ENCODE data around the gene MYOM1.

MYOM1 gene

DNA sequence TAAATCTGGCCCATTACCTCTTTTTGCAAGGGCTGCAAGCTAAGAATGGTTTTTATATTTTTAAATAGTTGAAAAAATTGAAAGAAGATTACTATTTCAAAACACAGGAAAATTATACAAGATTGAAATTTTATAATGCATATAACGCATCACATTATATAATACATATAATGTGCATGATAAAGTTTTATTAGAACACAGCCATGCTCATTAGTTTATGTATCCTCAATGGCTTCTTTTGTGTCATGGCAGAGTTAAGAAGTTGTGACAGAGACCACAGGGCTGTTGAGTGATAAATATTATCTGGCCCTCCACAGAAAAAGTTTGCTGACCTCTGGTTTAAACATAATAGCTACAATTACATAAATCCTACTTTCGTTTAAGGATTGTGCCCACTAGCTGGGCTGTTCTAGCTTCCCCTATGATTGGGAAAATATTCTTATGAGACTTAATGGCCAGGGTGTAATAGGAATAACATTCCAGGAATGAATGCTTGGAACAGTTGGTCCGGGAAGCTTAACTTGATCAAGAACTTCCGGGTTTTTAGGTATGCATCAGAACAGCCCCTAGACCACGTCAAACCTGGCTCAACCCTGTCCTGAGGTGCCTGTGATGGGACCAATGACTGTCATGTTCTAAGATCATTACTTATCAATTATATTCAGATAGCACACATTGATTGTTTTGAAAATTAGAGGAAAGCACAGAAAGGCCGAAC lies 108.1 kb downstream of the MYOM1 start:
- no peak for DNase-seq

DNA sequence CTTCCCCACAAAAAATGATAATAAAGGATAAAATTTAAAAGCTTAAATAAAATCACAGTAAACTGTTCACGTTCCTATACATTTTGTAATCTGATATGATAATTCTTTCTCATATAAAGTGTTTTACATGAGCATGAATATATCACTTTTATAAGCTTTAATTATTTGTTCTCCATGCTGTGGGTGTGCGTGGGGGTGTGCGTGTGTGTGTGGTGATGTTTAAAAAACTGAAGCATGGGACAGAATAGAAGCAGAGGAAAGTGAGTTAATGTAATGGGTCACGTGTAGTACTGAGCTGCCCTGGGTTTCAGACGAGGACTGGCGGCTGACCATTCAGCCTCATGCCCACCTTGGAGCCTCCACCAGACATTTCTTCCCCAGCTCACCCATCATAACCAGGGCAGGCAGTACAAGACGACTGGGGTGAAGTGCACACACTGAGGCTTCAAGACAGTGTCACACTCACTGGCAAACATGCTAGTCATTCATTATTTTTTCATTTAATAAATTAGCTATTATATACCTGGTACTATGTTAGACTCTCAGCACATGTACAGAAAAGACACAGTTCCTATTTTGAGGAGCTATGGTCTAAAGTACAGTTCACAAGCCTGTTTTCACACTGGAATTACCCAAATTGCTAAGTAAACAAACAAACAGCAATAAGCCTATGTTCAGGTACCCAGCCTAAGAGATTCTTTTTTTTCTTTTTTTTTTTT lies 109.6 kb downstream of the MYOM1 start:
- DNase-seq: no peak

- no peak for DNase-seq
Measured at GRCh38 chr18:3107740-3108151, 112.0 kb downstream of the MYOM1 start.

- DNase-seq: no peak
Measured at GRCh38 chr18:3104190-3105054, 115.3 kb downstream of the MYOM1 start.

- no peak for DNase-seq
Measured at GRCh38 chr18:3103576-3103975, 116.2 kb downstream of the MYOM1 start.

- DNase-seq: no peak
Measured at GRCh38 chr18:3102983-3103382, 116.8 kb downstream of the MYOM1 start.

DNA sequence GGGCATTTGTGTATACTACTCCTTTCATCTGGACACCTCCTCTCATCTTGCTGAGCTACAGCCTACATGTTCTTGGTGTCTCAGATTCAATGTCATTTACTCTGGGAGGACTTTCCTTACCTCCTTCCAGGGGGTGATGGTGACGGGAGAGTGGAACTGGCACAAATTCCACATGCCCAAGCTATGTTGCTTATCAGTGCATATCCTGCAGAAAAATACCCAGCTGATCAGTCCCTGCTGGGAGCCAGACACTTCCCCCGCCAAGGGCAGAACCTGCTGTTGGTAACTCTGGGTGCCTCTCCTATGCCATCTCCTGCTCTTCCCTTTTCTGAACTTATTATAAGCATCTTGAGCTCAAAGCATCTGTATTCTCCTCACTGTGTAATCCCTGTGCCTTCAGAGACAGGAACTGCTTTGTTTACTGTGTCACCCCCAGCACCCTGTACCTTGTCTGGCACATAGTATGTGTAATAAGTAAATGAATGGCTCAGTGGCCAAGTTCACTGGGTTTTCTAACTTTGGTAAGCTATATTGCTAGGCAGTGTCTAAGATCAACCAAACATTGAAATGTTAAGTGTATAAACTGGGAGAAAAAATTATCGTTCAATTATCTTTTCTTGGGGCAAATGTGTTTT lies 119.2 kb downstream of the MYOM1 start:
- no peak for DNase-seq

GRCh38 chr18:3099327-3099726 lies 120.4 kb downstream of the MYOM1 start:
- no peak for DNase-seq

GRCh38 chr18:3097082-3097481 lies 122.7 kb downstream of the MYOM1 start:
- no peak for DNase-seq

DNA sequence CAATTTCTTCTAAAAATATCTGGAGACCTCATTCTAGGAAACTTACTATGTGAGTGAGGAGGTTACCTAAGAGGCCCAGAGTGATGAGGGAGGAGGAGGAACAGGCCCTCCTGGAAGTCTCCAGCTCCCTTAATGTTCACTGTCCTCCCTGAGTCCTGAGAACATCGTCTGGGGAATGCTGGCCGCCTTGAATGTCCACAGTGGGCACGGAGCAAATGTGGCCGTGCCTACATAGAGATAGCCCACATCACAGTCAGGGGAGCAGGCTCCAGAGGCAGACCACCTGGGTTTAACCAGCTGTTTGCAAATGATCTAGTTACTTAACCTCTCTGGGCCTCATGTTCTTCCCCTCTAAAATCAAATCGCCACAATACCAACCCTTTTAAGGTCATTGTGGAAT lies 123.8 kb downstream of the MYOM1 start:
- DNase-seq: no peak

DNA sequence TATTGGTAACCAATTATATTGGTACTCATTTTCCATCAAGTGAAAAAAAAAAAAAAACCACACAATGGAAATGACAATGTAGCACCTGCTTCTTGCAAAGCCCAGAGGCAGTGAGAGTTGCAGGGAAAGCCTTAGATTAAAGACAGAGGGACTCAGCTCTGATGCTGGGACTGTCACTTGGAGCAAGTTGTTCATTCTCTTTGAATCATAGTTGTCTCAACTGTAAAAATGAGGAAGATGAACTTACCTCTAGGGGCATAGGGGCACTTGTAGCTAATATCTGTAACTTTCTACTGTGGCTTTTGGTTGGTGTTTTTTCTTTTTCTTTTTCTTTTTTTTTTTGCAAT lies 125.5 kb downstream of the MYOM1 start:
- no peak for DNase-seq

DNA sequence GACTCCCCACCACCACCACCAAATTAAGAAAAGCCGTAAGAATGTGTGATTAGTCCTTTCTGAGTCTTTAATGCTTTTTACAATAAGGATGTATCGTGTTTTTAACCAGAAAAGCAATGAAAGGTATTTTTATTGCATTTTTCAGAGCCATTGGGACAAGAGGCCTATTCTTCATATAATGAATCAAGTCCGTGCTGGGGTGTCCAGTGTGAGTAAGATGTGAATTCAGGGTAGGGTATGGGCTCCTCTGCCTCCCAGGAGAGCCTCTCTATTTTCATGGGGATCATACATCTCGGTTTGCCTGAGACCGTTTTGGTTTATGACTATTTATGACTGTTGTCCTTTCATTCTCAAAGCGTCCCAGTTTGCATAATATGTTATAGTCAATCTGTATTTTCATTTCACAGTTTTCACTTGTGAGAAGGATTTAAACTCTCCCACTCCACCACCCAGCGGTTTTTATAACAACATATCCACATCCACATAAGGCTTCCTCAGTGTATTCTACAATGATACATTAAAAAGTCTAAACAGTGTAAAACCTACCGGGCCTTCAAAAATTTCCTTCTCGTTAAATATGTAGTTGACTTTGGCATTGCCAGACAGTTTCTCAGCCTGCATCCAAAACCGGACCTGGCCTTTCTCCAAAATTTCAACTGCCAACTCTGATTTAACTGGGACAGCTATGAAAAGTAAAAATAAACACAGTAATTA lies 126.0 kb downstream of the MYOM1 start:
- DNase-seq: no peak

DNA sequence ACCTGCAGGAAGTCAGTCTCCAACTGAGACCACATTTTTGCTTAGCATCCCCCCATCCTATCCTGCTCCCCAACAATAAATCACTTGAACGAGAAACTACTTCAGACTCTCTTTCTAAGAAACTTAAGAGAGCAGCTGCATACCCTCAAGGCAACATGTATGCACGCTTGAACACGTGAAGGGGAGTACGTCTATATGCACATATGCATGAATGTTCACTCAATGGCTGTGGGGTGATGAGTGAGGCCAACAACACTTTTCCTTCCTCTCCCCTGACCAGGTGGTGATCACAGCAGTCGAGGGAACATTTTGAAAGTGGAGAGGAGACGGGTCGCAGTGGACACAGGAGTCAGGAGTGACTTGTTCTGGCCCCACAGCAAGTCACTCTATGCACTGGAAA lies 127.0 kb downstream of the MYOM1 start:
- DNase-seq: no peak

DNA sequence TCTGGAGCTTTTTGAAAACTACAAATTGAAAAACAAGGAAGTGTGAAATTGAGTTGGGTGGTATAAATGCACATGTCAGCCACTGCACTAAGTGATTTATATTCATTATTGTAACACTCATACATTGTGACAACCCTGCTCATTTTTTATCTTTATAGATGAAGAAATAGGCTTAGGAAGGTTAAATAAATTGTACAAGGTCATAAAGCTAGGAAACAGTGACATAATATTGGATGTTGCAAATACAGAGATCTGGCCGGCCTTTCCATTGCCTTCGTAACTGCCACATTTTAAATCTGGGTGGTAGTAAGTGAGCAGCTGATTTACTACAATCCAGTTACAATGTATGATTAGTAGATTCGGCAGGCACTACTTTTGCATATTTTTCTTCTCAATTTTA lies 130.2 kb downstream of the MYOM1 start:
- DNase-seq: no peak

GRCh38 chr18:3088449-3088848 lies 131.3 kb downstream of the MYOM1 start:
- DNase-seq: no peak

- DNase-seq: no peak
Measured at GRCh38 chr18:3086871-3087270, 132.9 kb downstream of the MYOM1 start.

DNA sequence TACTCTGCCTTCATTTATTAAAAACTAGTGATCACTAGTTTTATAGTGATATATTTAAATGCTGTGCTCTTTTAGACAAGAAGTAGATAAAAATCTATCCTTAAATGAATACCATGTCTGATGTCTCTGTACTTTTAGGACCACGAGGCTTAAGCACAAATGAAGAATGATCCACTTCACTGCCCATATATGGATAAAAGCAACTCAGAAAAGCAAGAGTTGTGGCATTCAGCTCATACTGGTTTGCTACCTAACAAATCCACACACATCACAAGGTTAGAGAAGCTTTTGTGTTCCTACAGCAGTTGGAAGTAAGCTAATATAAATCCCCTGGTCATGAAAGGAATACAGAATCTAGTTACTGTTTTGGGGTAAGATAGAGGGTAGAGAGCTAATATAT lies 134.2 kb downstream of the MYOM1 start:
- no peak for DNase-seq

DNA sequence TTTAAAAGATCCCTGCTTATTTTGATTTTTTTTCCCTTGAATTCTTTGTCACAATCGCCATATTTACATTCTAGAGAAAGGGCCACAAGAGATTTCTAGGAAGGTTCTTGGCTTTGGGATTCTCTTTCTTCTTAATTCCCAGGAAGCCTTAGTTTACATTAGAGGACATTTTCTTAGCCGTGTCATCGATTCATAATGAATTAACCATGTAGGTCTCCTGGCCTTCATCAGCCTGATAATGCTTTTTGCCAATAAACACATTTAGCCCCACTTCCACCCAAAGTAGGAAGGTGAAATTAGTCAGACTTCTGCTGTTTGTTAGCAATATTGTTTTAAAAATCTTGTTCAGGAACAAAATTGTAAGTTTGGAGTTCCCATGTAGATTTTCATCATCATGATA lies 135.6 kb downstream of the MYOM1 start:
- DNase-seq: no peak

- no peak for DNase-seq
Measured at GRCh38 chr18:3083766-3084165, 136.0 kb downstream of the MYOM1 start.

- DNase-seq: no peak
Measured at GRCh38 chr18:3081584-3081991, 138.2 kb downstream of the MYOM1 start.

DNA sequence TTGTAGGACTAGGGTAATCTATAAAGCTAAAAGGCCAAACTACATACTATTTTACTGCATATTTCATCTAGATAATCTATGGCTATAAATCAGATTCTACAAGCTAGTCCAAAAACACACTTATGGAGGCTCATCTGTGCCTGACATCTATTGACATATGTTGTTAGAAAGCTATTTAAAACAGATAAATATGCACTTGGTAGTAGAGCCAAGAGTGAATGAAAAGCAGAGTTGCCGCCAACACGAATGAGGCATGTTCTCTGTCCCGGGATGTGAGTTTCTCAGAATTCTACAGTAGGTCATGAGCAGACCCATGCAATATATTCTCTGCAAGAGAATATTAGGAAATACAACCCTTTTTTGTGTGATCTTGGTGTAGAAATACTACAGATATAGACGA lies 140.1 kb downstream of the MYOM1 start:
- DNase-seq: no peak

DNA sequence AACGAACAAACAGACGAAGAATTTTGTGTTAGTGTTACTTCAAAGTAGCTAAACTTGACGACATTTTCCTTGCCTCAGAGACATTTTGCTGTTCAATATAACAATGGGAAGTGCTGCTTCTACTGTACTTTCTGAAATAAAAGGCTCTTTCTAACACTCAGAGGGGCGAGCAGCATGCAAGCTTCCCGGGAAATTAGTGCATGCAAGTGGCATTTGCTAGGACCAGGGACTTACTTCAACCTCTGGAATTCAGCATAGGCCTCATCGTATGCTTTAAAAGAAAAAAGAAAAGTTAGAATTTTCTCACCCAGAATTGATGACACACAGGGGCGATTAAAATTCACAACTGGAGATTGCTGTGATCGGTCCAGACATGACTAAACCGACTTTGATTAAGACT lies 144.3 kb downstream of the MYOM1 start:
- DNase-seq: no peak

DNA sequence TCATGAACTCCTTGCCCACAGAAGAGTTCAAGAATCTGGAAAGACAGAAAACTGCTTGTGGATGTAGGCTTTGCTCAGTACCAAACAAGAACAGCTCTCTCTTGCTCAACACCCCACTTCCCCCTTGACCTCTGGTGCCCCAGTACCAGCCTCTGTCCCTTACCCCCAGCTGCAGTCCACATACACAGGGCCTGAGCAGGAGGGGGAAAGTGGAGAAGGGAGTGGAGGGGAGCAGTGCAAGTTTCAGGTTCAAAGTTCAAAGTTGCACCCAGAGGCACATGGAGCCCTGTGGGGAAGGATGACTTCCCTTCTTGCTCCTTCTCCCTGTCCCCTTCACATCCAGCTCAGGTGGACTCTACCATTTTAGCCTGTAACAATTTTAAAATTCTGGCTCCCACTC lies 145.7 kb downstream of the MYOM1 start:
- DNase-seq: no peak
